Thoracic aorta (tissue), 2 donors: ENCODE results near the gene ELL. TPM values are rescaled to one million over a fixed set of nuclear protein-coding genes. Genes with fewer than 3 reads are reported as not detected.

Experiments
- ATAC-seq: fragments of 150-250 bp; one replicate; pipeline ENCODE4 v1.8.0; 2017; ENCODE audit warnings: low read depth; ENCODE audit not compliant: insufficient number of reproducible peaks, low FRiP score
- DNase-seq: peaks from one replicate; pipeline ENCODE4 v3.0.0-alpha.2; 2020; ENCODE audit warnings: low spot score
- H3K27ac ChIP-seq, 2 donors: fragments of 200-600 bp; sonication (generic); 1 replicate in 1 of 2; 2 replicates in 1 of 2; pipeline ENCODE4 v1.5.1; 2016; ENCODE audit warnings: mild to moderate bottlenecking in 2 of 2, moderate library complexity in 2 of 2
- H3K27me3 ChIP-seq: fragments of 200-600 bp; sonication (generic); replicated peaks from 2 replicates; pipeline ENCODE4 v1.6.0; 2016; ENCODE audit warnings: mild to moderate bottlenecking; ENCODE audit not compliant: insufficient read depth
- H3K36me3 ChIP-seq: fragments of 200-600 bp; sonication (generic); one replicate; pipeline ENCODE4 v1.5.1; 2016
- H3K4me1 ChIP-seq, 2 donors: fragments of 200-600 bp; sonication (generic); 1 replicate in 1 of 2; 2 replicates in 1 of 2; pipeline versions ENCODE4 v1.5.1 to v1.6.0; 2016; ENCODE audit warnings: low read depth in 2 of 2, mild to moderate bottlenecking in 1 of 2; ENCODE audit not compliant: control insufficient read depth in 1 of 2
- H3K4me3 ChIP-seq: fragments of 200-600 bp; sonication (generic); 2 replicates; pipeline ENCODE4 v1.5.1; 2016; ENCODE audit warnings: mild to moderate bottlenecking
- H3K9me3 ChIP-seq: fragments of 200-600 bp; sonication (generic); 2 replicates; pipeline ENCODE4 v1.5.1; 2016
- CTCF ChIP-seq: fragments of 200-600 bp; sonication (generic); IDR thresholded peaks from one replicate; pipeline ENCODE4 v1.5.1; 2019; ENCODE audit warnings: antibody characterized with exemption
- total RNA-seq, 2 donors: library from RNA; depleted of rRNA; stranded (reverse); fragments of >200 nt; gene quantifications; one replicate each; pipeline versions ENCODE4 v1.1.0 to v1.2.3, GENCODE V29; 2016

Gene ELL
- total RNA-seq = 10 to 100 TPM; 28.3 to 35.0 TPM

GRCh38 chr19:18521692-18522123 is at the start of gene ELL:
TSS of gene ELL (minus strand) at chr19:18522070. CDS start at chr19:18522055, 15 bp downstream.
- Histone ChIP-seq H3K9me3 (no peaks in the 10 kb centered on the region), H3K36me3 (no peaks in the 10 kb centered on the region), H3K27ac (peak within 1 kb of the TSS; percentile 94 to 98), H3K4me1 (peaks cover 8 to 27% of the 10 kb centered on the region in 2 donors), H3K4me3 (peak within 1 kb of the TSS; percentile 96), H3K27me3 (no peaks in the 10 kb centered on the region)
- DNase-seq (no peak), ATAC-seq (no peak)
- TF ChIP-seq CTCF = no peak

- Histone ChIP-seq H3K27me3 (no peaks in the 10 kb centered on the region), H3K9me3 (no peaks in the 10 kb centered on the region), H3K4me1 (peaks cover 11 to 22% of the 10 kb centered on the region in 2 donors), H3K27ac (peak overlapping the region; percentile 50 to 53), H3K36me3 (peaks cover 50% of the 10 kb centered on the region), H3K4me3 (no peak overlapping the region)
- no peak for DNase-seq
- no peak for TF ChIP-seq CTCF
- ATAC-seq = no peak
Observed at GRCh38 chr19:18568367-18568766, 46.5 kb upstream of the ELL start.

- DNase-seq = no peak
- H3K27ac ChIP-seq = no peak overlapping the region
- H3K36me3 ChIP-seq = peaks cover 49% of the 10 kb centered on the region
Observed at GRCh38 chr19:18566953-18567352, 45.1 kb upstream of the ELL start.

GRCh38 chr19:18562086-18562485 is 40.2 kb upstream of the ELL start:
- Histone ChIP-seq H3K4me1 (peaks cover 20 to 56% of the 10 kb centered on the region in 2 donors), H3K4me3 (peak overlapping the region; percentile 28), H3K36me3 (peaks cover 29% of the 10 kb centered on the region), H3K27ac (peak overlapping the region; percentile 93 to 98), H3K27me3 (no peaks in the 10 kb centered on the region), H3K9me3 (no peaks in the 10 kb centered on the region)
- ATAC-seq = peak; percentile 43
- DNase-seq = peak; percentile 38
- TF ChIP-seq CTCF = no peak

More at GRCh38 chr19:18566953-18567352, 45.1 kb upstream of the ELL start:
- Histone ChIP-seq H3K4me1 (peaks cover 7 to 24% of the 10 kb centered on the region in 2 donors), H3K9me3 (no peaks in the 10 kb centered on the region), H3K4me3 (no peak overlapping the region), H3K27me3 (no peaks in the 10 kb centered on the region)
- no peak for TF ChIP-seq CTCF
- ATAC-seq = no peak

- no peak for TF ChIP-seq CTCF
- no peak overlapping the region for H3K4me3 ChIP-seq
- peaks cover 6% of the 10 kb centered on the region for H3K36me3 ChIP-seq
- H3K4me1 ChIP-seq = peaks cover 20 to 56% of the 10 kb centered on the region in 2 donors
- H3K27ac ChIP-seq = peak overlapping the region; percentile 93 to 98
- no peaks in the 10 kb centered on the region for H3K27me3 ChIP-seq
- ATAC-seq (no peak), DNase-seq (no peak)
- no peaks in the 10 kb centered on the region for H3K9me3 ChIP-seq
Observed at GRCh38 chr19:18559685-18560084, 37.8 kb upstream of the ELL start.
